ENCODE data around the gene ASPDH. TPM values are rescaled to one million over a fixed set of nuclear protein-coding genes. Genes with fewer than 3 reads are reported as not detected.

The ASPDH gene
- total and polyA plus RNA-seq, 2 of the 4 experiments (the other 2 are of a cell fraction): not detected

DNA sequence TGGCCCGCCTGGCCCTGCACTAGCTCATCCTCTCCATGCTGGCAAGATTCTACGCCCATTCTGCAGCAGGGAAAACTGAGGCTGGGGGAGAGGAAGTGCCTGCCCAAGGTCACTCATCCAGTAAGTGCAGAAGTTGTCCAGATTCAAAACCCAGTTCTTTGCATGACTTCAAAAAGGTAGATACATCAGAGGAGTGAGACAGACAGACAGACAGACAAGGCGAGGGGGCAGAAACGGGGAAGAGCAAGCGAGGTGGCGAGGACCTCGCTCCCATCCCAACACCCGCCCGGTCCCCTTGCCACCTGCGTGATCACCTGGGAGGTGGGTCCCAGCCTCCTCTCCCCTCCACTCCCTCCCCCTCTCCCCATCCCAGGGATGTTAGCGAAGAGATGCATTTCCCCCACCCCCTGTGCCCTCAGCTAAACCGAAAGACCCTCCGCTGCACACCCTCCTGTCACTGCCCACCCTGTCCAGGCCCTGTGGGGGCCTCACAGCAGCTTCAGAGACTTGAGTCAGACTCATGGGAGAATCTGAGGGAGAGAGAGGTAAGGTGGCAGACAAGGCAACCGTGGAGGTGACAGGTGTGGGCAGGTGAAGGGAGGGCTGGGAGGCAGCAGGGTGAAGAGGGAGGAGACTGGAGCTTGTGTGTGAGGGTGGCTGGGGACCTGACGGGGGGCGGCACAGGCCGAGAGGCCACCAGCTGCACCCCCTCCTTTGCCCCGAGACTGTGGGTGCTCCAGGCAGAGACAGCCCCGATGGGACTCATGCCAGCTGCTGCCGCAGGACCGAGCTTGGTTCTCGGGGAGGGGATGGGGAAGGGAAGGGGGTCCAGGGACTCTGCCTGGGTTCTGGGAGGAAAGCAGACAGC, 35.6 kb upstream of the ASPDH start (continued):
- TF ChIP-seq, protein P1, sequence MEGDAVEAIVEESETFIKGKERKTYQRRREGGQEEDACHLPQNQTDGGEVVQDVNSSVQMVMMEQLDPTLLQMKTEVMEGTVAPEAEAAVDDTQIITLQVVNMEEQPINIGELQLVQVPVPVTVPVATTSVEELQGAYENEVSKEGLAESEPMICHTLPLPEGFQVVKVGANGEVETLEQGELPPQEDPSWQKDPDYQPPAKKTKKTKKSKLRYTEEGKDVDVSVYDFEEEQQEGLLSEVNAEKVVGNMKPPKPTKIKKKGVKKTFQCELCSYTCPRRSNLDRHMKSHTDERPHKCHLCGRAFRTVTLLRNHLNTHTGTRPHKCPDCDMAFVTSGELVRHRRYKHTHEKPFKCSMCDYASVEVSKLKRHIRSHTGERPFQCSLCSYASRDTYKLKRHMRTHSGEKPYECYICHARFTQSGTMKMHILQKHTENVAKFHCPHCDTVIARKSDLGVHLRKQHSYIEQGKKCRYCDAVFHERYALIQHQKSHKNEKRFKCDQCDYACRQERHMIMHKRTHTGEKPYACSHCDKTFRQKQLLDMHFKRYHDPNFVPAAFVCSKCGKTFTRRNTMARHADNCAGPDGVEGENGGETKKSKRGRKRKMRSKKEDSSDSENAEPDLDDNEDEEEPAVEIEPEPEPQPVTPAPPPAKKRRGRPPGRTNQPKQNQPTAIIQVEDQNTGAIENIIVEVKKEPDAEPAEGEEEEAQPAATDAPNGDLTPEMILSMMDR (conservative IDR thresholded peaks at IDR 0.05; ENCODE audit: low read depth, low read length): no peak
